GM10266 (cell line): ENCODE data around the gene CBLIF.
"Not testable (repeated sequence)": the region's sequence is repeated elsewhere in the genome, so short reads cannot be mapped to it uniquely, and the experiment has no call there.

Experiments used
- DNase-seq: peaks from one replicate; pipeline ENCODE4 v3.0.0; 2012; ENCODE audit errors: extremely low spot score
- TF ChIP-seq, protein P1 (sequence below): IDR thresholded peaks from 2 replicates; pipeline ENCODE4 v1.5.1; 2012; ENCODE audit warnings: mild to moderate bottlenecking, low read depth; ENCODE audit not compliant: control insufficient read depth, insufficient read depth; ENCODE audit errors: missing control alignments

CBLIF gene

DNA sequence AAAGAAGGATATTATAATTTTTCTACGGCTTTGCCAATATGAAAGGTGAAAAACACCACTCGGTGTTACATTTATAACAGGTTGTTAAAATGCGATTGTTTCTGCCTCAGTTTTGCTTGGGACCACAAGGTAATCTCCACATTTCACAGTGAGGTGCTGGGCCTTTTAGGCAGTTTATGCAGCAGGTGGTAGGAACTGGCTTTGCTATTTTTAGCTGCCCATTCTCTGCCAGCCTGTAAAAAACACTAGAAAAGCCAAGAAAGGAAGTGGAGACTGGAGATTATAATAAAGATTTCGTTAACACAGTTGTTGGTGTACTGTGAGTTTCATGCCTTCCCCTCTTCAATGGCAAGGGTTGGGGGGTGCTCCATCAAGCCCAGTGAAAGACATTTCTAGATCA, 26.7 kb downstream of the CBLIF start:
- DNase-seq, result no peak
- TF ChIP-seq, protein P1, sequence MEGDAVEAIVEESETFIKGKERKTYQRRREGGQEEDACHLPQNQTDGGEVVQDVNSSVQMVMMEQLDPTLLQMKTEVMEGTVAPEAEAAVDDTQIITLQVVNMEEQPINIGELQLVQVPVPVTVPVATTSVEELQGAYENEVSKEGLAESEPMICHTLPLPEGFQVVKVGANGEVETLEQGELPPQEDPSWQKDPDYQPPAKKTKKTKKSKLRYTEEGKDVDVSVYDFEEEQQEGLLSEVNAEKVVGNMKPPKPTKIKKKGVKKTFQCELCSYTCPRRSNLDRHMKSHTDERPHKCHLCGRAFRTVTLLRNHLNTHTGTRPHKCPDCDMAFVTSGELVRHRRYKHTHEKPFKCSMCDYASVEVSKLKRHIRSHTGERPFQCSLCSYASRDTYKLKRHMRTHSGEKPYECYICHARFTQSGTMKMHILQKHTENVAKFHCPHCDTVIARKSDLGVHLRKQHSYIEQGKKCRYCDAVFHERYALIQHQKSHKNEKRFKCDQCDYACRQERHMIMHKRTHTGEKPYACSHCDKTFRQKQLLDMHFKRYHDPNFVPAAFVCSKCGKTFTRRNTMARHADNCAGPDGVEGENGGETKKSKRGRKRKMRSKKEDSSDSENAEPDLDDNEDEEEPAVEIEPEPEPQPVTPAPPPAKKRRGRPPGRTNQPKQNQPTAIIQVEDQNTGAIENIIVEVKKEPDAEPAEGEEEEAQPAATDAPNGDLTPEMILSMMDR, result no peak

DNA sequence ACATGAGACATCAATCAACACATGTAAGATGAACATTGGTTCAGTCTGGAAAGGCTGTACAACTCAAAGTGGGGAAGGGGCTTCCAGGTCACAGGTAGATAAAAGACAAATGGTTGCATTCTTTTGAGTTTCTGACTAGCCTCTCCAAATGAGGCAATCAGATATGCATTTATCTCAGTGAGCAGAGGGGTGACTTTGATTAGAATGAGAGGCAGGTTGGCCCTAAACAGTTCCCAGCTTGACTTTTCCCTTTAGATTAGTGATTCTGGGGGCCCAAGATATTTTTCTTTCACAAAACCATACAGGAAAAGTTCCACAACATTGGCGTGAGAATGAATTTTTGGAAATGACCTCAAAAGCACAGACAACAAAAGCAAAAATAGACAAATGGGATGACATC, 28.9 kb downstream of the CBLIF start:
- not testable (repeated sequence) for DNase-seq

- DNase-seq, result no peak
- TF ChIP-seq, protein P1, result no peak
Observed at GRCh38 chr11:59815754-59816153, 29.5 kb downstream of the CBLIF start.

DNA sequence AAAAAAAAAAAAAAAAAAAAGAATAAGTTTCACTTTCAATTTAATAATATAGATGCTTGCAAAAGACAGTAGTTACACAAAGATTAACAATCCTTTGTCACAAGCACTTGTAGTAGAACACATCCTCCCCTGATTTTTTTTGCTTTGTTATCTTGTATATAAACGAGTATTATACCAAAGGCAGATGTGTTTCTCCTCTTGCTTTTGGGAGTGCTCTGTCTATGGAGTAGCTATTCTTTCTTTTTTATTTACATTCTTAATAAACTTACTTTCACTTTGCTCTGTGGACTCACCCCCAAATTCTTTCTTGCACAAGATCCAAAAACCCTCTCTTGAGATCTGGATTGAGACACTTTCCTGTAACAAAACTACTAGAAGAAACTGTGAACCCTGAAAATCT, 31.3 kb downstream of the CBLIF start:
- TF ChIP-seq, protein P1, result no peak
- no peak for DNase-seq

GRCh38 chr11:59813364-59813763, 31.9 kb downstream of the CBLIF start:
- TF ChIP-seq, protein P1, result no peak
- DNase-seq, result no peak

GRCh38 chr11:59812220-59812619, 33.1 kb downstream of the CBLIF start:
- TF ChIP-seq, protein P1, result no peak

DNA sequence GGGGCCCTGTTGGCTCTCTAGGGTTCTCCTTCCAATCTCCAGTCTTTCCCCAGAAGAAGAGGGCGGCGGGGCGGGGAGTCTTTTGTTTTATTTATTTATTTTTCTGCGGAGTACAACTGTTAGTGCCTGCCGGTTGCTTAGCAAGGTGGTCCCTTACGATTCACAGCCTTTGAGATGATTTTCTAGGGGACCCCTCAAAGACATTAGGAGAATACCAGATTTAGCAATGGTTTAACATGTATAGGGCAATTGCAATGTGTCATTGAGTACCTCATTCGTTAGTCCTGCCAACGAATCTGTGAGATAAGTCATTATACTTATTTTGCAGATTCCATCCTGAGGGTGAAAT, 34.4 kb downstream of the CBLIF start:
- TF ChIP-seq, protein P1, result no peak
- DNase-seq, result no peak

More at GRCh38 chr11:59812220-59812619, 33.1 kb downstream of the CBLIF start:
- DNase-seq, result no peak

GRCh38 chr11:59810189-59810910, 34.9 kb downstream of the CBLIF start, which contains the start of gene MRPL16:
Gene MRPL16 (minus strand): TSS chr11:59810778. CDS start chr11:59810658, 120 bp downstream.
- DNase-seq, result peak; percentile 76
- TF ChIP-seq, protein P1, result peak; percentile 17
